Peyer's patch (tissue), 4 donors: ENCODE results near the gene DMRTC2.

Source experiments
- POLR2A ChIP-seq, 2 donors: fragments of 450-650 bp; IDR thresholded peaks; one replicate each; pipeline ENCODE4 v1.5.1; 2017; ENCODE audit warnings: antibody characterized with exemption in 2 of 2, mild to moderate bottlenecking in 2 of 2, moderate library complexity in 2 of 2
- TF ChIP-seq, protein P1 (sequence below), 6 experiments: fragments of 450-650 bp in 4 of 6; fragments of 200-600 bp in 2 of 6; sonication (generic) in 1 of 6; IDR thresholded peaks; one replicate each; pipeline ENCODE4 v1.5.1; 2017 to 2019; ENCODE audit warnings: antibody characterized with exemption in 6 of 6, mild to moderate bottlenecking in 3 of 6, moderate library complexity in 1 of 6

DNA sequence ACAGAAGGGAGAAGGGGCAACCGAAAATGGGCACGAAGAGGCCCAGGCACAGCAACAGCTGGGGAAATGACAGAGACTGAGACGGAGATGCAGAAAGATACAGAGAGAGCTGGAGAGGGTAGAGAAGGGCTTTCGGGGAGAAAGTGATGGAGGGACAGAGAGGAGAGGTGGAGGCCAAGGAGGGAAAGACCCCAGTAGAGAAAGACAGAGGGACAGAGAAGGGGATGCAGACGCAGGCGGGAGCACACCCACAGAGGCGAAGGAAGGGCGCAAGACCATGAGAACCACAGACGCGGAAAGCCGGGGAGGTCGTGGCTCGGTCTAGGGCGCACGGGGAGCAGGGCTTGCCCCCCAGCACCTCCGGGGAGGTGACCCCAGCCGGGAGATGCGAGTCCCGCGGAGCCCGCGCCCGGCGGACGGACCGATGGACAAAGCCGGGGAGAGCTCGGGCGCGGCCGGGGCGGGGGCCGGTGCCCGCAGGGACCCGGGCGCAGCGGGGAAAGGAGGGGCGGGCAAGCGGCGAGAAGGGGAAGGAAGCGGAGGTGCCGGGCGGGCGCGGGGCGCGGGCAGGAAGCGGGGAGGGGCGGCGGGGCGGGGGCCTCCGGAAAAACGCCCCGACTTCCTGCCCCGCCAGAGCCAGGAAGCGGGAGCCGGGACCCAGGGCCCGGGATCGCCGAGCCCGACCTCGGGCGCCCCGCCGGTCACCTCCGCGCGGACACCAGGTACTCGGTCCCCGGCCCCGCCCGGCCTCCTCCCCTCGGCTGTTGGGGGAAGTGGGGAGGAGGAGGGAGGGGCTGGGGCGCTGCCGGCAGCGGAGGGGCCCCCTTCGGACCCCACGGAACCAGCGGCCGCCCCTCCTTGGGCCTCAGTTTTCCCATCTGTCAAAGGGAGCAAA lies 38.0 kb downstream of the DMRTC2 start, which contains the start of gene ARHGEF1:
- TF ChIP-seq, protein P1, sequence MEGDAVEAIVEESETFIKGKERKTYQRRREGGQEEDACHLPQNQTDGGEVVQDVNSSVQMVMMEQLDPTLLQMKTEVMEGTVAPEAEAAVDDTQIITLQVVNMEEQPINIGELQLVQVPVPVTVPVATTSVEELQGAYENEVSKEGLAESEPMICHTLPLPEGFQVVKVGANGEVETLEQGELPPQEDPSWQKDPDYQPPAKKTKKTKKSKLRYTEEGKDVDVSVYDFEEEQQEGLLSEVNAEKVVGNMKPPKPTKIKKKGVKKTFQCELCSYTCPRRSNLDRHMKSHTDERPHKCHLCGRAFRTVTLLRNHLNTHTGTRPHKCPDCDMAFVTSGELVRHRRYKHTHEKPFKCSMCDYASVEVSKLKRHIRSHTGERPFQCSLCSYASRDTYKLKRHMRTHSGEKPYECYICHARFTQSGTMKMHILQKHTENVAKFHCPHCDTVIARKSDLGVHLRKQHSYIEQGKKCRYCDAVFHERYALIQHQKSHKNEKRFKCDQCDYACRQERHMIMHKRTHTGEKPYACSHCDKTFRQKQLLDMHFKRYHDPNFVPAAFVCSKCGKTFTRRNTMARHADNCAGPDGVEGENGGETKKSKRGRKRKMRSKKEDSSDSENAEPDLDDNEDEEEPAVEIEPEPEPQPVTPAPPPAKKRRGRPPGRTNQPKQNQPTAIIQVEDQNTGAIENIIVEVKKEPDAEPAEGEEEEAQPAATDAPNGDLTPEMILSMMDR (IDR thresholded peaks at IDR 0.05) = no peak
- TF ChIP-seq POLR2A (IDR thresholded peaks at IDR 0.05) = peak; percentile 20 to 44
